Upper lobe of right lung (tissue), 1 donor: ENCODE measurements around the gene SLC35E1. TPM values are rescaled to one million over a fixed set of nuclear protein-coding genes. Genes with fewer than 3 reads are reported as not detected.

ENCODE experiments used
- ATAC-seq: fragments of 200-7000 bp; cut with Tn5 transposase; one replicate; pipeline ENCODE4 v1.9.1; 2020; ENCODE audit warnings: mild to moderate bottlenecking, moderate library complexity
- DNase-seq: peaks from one replicate; pipeline ENCODE4 v3.0.0-alpha.2; 2020
- H3K27ac ChIP-seq: fragments of 200-600 bp; one replicate; pipeline ENCODE4 v1.8.0; 2022
- H3K27me3 ChIP-seq: fragments of 200-600 bp; one replicate; pipeline ENCODE4 v1.8.0; 2022; ENCODE audit warnings: mild to moderate bottlenecking
- H3K36me3 ChIP-seq: fragments of 200-600 bp; one replicate; pipeline ENCODE4 v1.8.0; 2022
- H3K4me1 ChIP-seq: fragments of 200-600 bp; one replicate; pipeline ENCODE4 v1.8.0; 2022
- H3K4me3 ChIP-seq: fragments of 200-600 bp; one replicate; pipeline ENCODE4 v1.8.0; 2022; ENCODE audit warnings: mild to moderate bottlenecking
- H3K9me3 ChIP-seq: fragments of 200-600 bp; one replicate; pipeline ENCODE4 v1.8.0; 2022
- CTCF ChIP-seq: fragments of 200-600 bp; IDR thresholded peaks from one replicate; pipeline ENCODE4 v1.8.0; 2022; ENCODE audit warnings: antibody characterized with exemption
- intact Hi-C: fragments of 100-400 bp; cut with DNase I; formaldehyde crosslinking; loops from one replicate; pipeline ENCODE4 v1.11.0; 2022
- total RNA-seq: library from RNA; stranded (reverse); fragmentation: NEBNext Ultra II Directional; extraction: Animal tissue kit (Norgen Biotek cat#: 25700); gene quantifications from one replicate; pipeline ENCODE4 v1.2.1, GENCODE V29; 2021
- donor health status: DM: no; HTN: yes; CAD: no; lungs with severe emphysema.

The SLC35E1 gene
- total RNA-seq, 1 donor from 2014 or later: 51.2 TPM

GRCh38 chr19:16573296-16573695 lies 1.1 kb upstream of the SLC35E1 start:
- Histone ChIP-seq H3K27me3 (no peaks in the 10 kb centered on the region), H3K4me1 (peaks cover 36% of the 10 kb centered on the region), H3K4me3 (peak overlapping the region; percentile 84), H3K9me3 (no peaks in the 10 kb centered on the region), H3K27ac (peak overlapping the region; percentile 88), H3K36me3 (peaks cover 50% of the 10 kb centered on the region)
- TF ChIP-seq CTCF: no peak
- intact Hi-C loops: loop anchor here (10.0 kb wide), 1 partner anchor 52 kb away; the partner anchor contains the start of gene MED26
- no peak for ATAC-seq
- no peak for DNase-seq

- intact Hi-C loops: loop anchor here (10.0 kb wide), 1 partner anchor 53 kb away; the partner anchor contains the start of gene MED26
- no peak for DNase-seq
- H3K4me1 ChIP-seq: peaks cover 36% of the 10 kb centered on the region
Measured at GRCh38 chr19:16571822-16572331, 338 bp downstream of the SLC35E1 start.

GRCh38 chr19:16571283-16571682 lies 932 bp downstream of the SLC35E1 start:
- Histone ChIP-seq H3K27me3 (no peaks in the 10 kb centered on the region), H3K9me3 (no peaks in the 10 kb centered on the region), H3K27ac (peak overlapping the region; percentile 81), H3K4me3 (peak overlapping the region; percentile 84), H3K4me1 (peaks cover 36% of the 10 kb centered on the region), H3K36me3 (peaks cover 52% of the 10 kb centered on the region)
- TF ChIP-seq CTCF: no peak
- DNase-seq (no peak), ATAC-seq (no peak)
- intact Hi-C loops: loop anchor here (10.0 kb wide), 1 partner anchor 54 kb away; the partner anchor contains the start of gene MED26

More at GRCh38 chr19:16571822-16572331, 338 bp downstream of the SLC35E1 start:
- no peaks in the 10 kb centered on the region for H3K9me3 ChIP-seq
- TF ChIP-seq CTCF: no peak
- no peaks in the 10 kb centered on the region for H3K27me3 ChIP-seq
- ATAC-seq: no peak
- peaks cover 52% of the 10 kb centered on the region for H3K36me3 ChIP-seq
- peak overlapping the region; percentile 81 for H3K27ac ChIP-seq
- peak overlapping the region; percentile 84 for H3K4me3 ChIP-seq

GRCh38 chr19:16569609-16570320 lies 2.5 kb downstream of the SLC35E1 start:
- H3K36me3 ChIP-seq: peaks cover 52% of the 10 kb centered on the region
- peak; percentile 80 for DNase-seq
- peak; percentile 38 for ATAC-seq
- H3K4me3 ChIP-seq: no peak overlapping the region
- peaks cover 44% of the 10 kb centered on the region for H3K4me1 ChIP-seq
- H3K27ac ChIP-seq: peak overlapping the region; percentile 58
- no peak for TF ChIP-seq CTCF
- intact Hi-C loops: loop anchor here (10.0 kb wide), 1 partner anchor 55 kb away; the partner anchor contains the start of gene MED26
- no peaks in the 10 kb centered on the region for H3K9me3 ChIP-seq
- H3K27me3 ChIP-seq: no peaks in the 10 kb centered on the region

- TF ChIP-seq CTCF: no peak
- no peak for DNase-seq
- H3K27ac ChIP-seq: peak overlapping the region; percentile 52
- peaks cover 77% of the 10 kb centered on the region for H3K36me3 ChIP-seq
- peaks cover 37% of the 10 kb centered on the region for H3K4me1 ChIP-seq
- no peaks in the 10 kb centered on the region for H3K9me3 ChIP-seq
- no peaks in the 10 kb centered on the region for H3K27me3 ChIP-seq
- no peak for ATAC-seq
- intact Hi-C loops: no loop called here
- no peak overlapping the region for H3K4me3 ChIP-seq
Measured at GRCh38 chr19:16566702-16567101, 5.5 kb downstream of the SLC35E1 start.
